ENCODE measurements around the gene AOPEP. TPM values are rescaled to one million over a fixed set of nuclear protein-coding genes. Genes with fewer than 3 reads are reported as not detected.

AOPEP gene
- total RNA-seq, 1 experiment from 2014 or later = 119 TPM

GRCh38 chr9:95031711-95032461 lies 305.4 kb downstream of the AOPEP start:
- no peak for DNase-seq (ENCODE audit: low read depth)

DNA sequence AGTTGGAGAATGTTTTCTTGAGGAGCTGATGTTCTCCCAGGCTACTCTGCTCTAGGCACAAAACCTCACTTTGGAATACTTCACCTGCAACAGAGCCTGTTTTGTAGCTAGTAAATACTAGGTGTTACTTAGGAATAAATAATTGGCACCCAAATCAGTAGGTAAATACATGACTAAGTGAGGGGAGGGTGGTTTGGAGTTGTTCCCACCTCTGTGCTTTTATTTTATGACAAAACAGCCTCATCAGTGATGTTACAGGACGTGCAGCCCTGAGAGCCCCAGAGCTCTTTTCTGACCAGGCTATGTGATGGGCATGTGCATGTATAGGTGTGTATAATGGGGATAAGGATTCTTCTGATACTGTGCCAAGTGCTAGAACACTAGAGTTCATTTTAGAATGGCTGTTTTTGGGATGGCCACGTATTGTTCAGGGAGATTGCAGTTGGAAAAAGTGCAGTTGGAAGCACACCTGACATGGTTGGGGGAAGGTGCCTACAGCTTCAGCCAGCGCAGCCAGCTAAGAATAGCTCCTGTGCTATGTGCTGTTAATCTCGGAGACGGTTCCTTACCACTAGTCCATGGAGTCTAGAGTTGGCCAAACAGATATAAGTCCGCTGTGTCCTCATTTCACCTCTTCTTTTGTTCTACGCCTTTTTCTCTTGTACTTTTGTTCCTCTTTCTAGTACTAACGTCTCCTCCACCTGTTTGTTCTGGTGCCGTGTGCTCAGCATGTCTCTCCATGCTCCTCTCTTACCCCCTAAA lies 306.3 kb downstream of the AOPEP start:
- no peak for DNase-seq (ENCODE audit: low read depth)

- no peak for DNase-seq (ENCODE audit: low read depth)
Measured at GRCh38 chr9:95035846-95036245, 309.3 kb downstream of the AOPEP start.

- peak; percentile 30 for DNase-seq (ENCODE audit: low read depth)
Measured at GRCh38 chr9:95036676-95037075, 310.2 kb downstream of the AOPEP start.

DNA sequence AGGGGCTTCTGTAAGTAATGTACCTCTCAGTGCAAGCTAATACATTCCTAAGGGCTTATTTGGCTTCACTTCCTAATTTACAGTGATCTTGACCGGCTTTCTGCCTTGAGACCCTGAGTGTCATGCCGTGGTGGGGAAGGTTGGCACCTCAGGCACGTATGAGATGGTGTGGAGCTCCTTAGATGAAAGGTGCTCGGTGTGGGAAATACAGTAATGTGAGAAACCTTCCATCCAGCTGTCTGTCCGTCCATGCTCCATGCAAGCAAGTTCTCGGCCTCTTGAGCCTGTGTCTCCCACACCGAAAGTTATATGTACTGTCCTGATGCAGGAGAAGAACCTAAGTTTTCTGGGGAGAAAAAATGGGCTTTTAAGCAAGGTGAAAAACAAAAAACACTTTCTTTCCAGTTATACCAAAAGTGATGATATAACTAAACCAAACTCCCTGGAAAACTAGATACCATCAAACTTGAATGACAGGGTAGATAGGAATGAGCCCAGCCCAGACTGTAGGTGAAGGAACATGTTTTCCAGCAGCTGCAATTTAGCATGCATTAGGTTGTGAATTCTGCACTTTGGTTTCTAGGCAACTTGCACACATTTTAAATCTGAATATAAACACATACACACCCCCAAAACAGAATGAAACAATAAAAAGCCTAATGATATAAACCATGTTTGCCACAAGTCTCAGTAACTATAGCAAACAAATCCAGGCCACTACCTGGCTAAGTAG lies 311.5 kb downstream of the AOPEP start:
- peak; percentile 19 for DNase-seq (ENCODE audit: low read depth)

DNA sequence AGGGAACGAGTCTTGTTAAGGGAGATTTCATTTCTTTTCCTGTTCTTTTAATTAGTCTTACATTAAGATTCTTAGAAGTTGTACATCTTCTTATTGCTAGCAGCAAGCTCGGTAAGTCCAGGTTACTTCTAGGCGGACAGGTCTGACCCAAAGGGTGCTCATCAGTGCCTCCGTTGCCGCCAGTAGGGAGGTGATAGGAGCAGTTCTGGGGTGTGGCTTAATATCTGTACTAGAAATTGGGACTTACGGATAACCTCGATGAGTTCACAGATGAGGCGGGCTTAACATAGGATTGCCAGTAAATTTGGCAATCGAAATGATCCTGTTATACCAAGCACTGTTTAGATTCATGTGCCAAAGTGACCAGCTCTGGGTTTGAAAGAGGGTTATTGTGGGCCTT lies 312.2 kb downstream of the AOPEP start:
- no peak for DNase-seq (ENCODE audit: low read depth)

- DNase-seq (ENCODE audit: low read depth) = no peak
Measured at GRCh38 chr9:95040106-95040505, 313.6 kb downstream of the AOPEP start.

DNA sequence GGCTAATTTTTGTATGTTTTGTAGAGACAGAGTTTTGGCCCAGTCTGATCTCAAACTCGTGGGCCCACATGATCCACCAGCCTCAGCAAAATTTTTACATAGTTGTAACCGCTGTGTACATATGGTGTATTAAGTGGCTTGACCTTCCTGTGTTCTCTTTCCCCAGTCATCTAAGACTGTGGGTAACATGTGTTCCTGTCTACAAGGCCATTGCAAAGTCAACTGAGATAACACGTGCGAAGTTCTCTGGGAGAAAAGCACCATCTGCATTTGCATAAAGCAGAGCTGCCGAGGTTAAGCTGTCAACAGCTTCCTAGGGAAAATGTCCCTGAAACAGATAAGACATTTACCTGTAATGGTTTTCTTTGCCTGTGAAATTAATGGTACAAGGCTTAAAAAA lies 317.3 kb downstream of the AOPEP start:
- no peak for DNase-seq (ENCODE audit: low read depth)

GRCh38 chr9:95044731-95045508 lies 318.4 kb downstream of the AOPEP start:
- no peak for DNase-seq (ENCODE audit: low read depth)

GRCh38 chr9:95045751-95046150 lies 319.3 kb downstream of the AOPEP start:
- no peak for DNase-seq (ENCODE audit: low read depth)

- no peak for DNase-seq (ENCODE audit: low read depth)
Measured at GRCh38 chr9:95047452-95048224, 321.1 kb downstream of the AOPEP start.

DNA sequence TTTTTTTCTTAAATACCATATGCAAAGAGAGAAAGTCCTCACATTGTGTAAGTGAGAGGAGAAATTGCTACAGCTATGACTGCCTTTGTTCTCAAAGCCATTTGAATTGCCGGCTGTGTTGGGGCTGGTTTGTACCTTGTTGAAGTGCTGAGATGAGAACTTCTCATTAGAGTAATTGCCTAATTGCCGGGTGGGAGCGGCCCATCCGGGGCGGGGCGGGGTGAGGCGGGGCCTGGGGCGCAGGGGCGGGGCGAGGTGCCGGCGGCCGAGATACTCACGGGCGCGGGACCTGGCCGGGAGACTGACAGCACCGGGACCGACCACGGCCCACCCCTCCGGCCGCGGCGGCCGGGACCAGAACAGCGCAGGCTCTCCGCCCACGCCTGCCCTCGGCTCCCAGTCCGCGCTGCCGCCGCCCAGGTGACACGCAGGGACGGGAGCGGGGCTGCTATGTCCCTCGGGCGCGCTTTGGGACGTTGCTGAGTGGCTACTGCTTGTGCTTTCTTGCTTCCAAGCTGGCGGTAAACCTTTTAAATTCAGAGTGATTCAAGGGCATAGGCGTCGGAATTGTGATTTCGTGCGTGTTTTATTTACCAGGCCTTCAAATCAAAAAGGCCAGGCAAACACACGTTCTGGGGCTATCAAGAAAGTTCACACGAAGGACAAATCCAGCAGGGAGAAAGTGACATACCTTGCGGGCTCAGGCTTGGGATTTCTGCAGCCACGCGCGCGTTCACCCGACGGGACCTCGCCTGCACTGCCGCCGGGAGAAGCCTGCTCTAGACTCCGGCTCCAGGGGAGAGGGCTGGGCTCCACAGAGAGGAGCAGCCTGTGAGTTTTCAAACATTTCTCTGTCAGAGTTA lies 322.0 kb downstream of the AOPEP start:
- peak; percentile 63 for DNase-seq (ENCODE audit: low read depth)

GRCh38 chr9:95049761-95050160 lies 323.3 kb downstream of the AOPEP start:
- no peak for DNase-seq (ENCODE audit: low read depth)

DNA sequence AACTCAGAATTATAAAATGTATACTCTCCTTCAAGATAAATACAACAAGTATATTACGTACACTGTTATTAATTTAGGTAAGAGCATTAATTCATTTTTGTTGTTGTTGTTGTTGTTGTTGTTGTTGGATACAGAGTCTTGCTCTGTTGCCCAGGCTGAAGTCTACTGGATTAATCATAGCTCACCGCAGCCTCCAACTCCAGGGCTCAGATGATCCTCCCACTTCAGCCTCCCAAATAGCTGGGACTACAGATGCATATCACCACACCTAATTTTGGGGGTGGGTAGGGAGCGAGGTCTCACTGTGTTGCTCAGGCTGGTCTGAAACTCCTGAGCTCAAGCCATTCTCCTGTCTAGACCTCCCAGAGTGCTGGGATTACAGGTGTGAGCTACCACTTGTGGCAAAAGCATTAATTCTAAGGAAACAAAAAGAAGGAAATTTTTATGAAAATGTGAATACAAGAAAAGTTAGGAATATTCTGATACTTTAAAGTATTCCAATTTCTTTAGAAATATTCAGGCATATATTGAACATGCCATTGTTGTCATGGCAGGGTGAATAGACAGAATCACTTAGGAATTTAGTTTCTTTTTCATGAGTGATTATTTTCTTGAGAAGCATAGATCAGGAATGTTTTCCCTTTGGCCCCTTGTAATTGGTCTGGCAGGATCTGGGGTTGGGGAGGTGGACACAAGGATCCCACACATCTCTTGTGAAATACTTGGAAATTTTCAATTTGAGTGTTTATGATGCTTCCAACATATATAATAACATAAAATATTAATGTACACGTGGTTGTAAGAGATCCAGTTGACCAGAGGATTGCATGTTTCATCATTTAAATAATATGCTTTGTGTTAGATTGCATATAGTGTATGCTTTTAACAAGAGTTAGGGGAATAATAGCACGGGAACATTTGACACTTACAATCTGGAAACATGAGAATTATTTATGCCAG lies 327.4 kb downstream of the AOPEP start:
- no peak for DNase-seq (ENCODE audit: low read depth)

DNA sequence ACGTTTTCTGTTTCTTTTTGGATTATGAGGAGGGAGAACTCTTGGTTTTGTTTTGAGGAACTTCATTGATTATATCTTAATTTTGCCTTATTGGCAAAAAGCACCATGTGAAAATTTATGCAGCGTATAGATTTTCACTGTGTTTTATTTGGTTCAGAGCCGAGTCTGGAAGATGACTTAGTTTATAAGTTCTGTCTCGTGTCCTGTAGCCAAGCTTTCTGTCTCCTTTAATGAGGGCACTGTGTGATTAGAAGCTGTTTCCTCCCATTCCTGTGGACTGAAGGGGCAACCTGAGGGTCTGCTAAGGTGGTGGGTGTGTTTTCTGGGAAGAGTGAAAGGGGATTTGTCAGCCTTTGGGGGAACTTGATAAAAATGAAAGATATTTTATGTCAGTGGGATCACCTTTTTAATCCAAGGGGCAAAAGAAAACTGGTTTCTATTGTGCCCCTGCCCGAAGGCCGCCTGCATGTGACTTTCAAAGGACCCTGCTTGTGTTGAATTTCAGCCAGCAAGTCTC lies 328.9 kb downstream of the AOPEP start:
- no peak for DNase-seq (ENCODE audit: low read depth)

- DNase-seq (ENCODE audit: low read depth) = peak; percentile 49
Measured at GRCh38 chr9:95055851-95056551, 329.5 kb downstream of the AOPEP start.

GRCh38 chr9:95057101-95057500 lies 330.6 kb downstream of the AOPEP start:
- DNase-seq (ENCODE audit: low read depth) = no peak

Measured in RPMI7951 (cell line).